Left ventricle myocardium inferior (tissue), 1 donor: Measurements from ENCODE around the gene HMG20A. TPM values are rescaled to one million over a fixed set of nuclear protein-coding genes. Genes with fewer than 3 reads are reported as not detected.
"Not testable (repeated sequence)": the region's sequence is repeated elsewhere in the genome, so short reads cannot be mapped to it uniquely, and the experiment has no call there.

Experiments
- DNase-seq: peaks from one replicate; pipeline ENCODE4 v3.0.0-alpha.2; 2020
- H3K27ac ChIP-seq: fragments of 200-600 bp; replicated peaks from 2 replicates; pipeline ENCODE4 v1.8.0; 2021
- H3K27me3 ChIP-seq: fragments of 200-600 bp; 2 replicates; pipeline ENCODE4 v1.8.0; 2021; ENCODE audit warnings: low read depth
- H3K36me3 ChIP-seq: fragments of 200-600 bp; 2 replicates; pipeline ENCODE4 v1.8.0; 2021
- H3K4me1 ChIP-seq: fragments of 200-600 bp; 2 replicates; pipeline ENCODE4 v1.8.0; 2021
- H3K4me3 ChIP-seq: fragments of 200-600 bp; 2 replicates; pipeline ENCODE4 v1.8.0; 2021; ENCODE audit warnings: mild to moderate bottlenecking, moderate library complexity
- H3K9me3 ChIP-seq: fragments of 200-600 bp; replicated peaks from 2 replicates; pipeline ENCODE4 v1.8.0; 2021
- CTCF ChIP-seq: fragments of 200-600 bp; IDR thresholded peaks from 2 replicates; pipeline ENCODE4 v1.8.0; 2021; ENCODE audit warnings: antibody characterized with exemption, mild to moderate bottlenecking, borderline replicate concordance
- intact Hi-C: fragments of 100-400 bp; cut with micrococcal nuclease; formaldehyde crosslinking; loops from one replicate; pipeline ENCODE4 v1.11.0; 2022
- total RNA-seq: library from RNA; stranded (reverse); fragmentation: NEBNext Ultra II Directional; extraction: Animal tissue kit (Norgen Biotek cat#: 25700); gene quantifications from one replicate; pipeline ENCODE4 v1.2.1, GENCODE V29; 2021
- donor health status: DM: no; HTN: yes; CAD: no; lungs with severe emphysema.

The HMG20A gene
- total RNA-seq, 1 donor from 2014 or later, result 30.5 TPM

- H3K4me1 ChIP-seq, result peaks cover 65% of the 10 kb centered on the region
- H3K36me3 ChIP-seq, result no peaks in the 10 kb centered on the region
- intact Hi-C loops, result no loop called here
- TF ChIP-seq CTCF, result no peak
- no peaks in the 10 kb centered on the region for H3K27me3 ChIP-seq
- DNase-seq, result no peak
- peaks cover 5% of the 10 kb centered on the region for H3K9me3 ChIP-seq
- H3K4me3 ChIP-seq, result no peak overlapping the region
- H3K27ac ChIP-seq, result no peak overlapping the region
Measured at GRCh38 chr15:77409259-77410156, 11.2 kb upstream of the HMG20A start.

- peaks cover 71% of the 10 kb centered on the region for H3K4me1 ChIP-seq
- H3K27me3 ChIP-seq, H3K9me3 ChIP-seq, H3K4me3 ChIP-seq, intact Hi-C loops, DNase-seq, H3K27ac ChIP-seq, H3K36me3 ChIP-seq: not testable (repeated sequence)
Measured at GRCh38 chr15:77410157-77410500, 10.6 kb upstream of the HMG20A start.

GRCh38 chr15:77410701-77411618, 9.7 kb upstream of the HMG20A start:
- Histone ChIP-seq H3K9me3 (peaks cover 5% of the 10 kb centered on the region), H3K4me3 (no peak overlapping the region), H3K27ac (no peak overlapping the region), H3K27me3 (no peaks in the 10 kb centered on the region), H3K4me1 (peaks cover 71% of the 10 kb centered on the region), H3K36me3 (no peaks in the 10 kb centered on the region)
- intact Hi-C loops, result no loop called here
- DNase-seq, result no peak
- no peak for TF ChIP-seq CTCF

- H3K4me1 ChIP-seq, result peaks cover 72% of the 10 kb centered on the region
- no peak overlapping the region for H3K27ac ChIP-seq
- no peak overlapping the region for H3K4me3 ChIP-seq
- TF ChIP-seq CTCF, result no peak
- H3K36me3 ChIP-seq, result no peaks in the 10 kb centered on the region
- no peaks in the 10 kb centered on the region for H3K27me3 ChIP-seq
- H3K9me3 ChIP-seq, result peaks cover 4% of the 10 kb centered on the region
- intact Hi-C loops, result no loop called here
- DNase-seq, result no peak
Measured at GRCh38 chr15:77411619-77411976, 9.1 kb upstream of the HMG20A start.

- Histone ChIP-seq H3K27me3 (no peaks in the 10 kb centered on the region), H3K4me3 (no peak overlapping the region), H3K4me1 (peaks cover 87% of the 10 kb centered on the region), H3K36me3 (no peaks in the 10 kb centered on the region), H3K9me3 (no peaks in the 10 kb centered on the region), H3K27ac (peak overlapping the region; percentile 49)
- TF ChIP-seq CTCF, result no peak
- intact Hi-C loops, result no loop called here
- no peak for DNase-seq
Measured at GRCh38 chr15:77412972-77413698, 7.6 kb upstream of the HMG20A start.
